HG03457 (cell line): Measurements from ENCODE around the gene RPGRIP1.
A peak's percentile ranks its signal among the peaks of the same experiment; 100 is the strongest.
"Not testable (repeated sequence)": the region's sequence is repeated elsewhere in the genome, so short reads cannot be mapped to it uniquely, and the experiment has no call there.

Experiments
- ATAC-seq: cut with Tn5 transposase; IDR thresholded peaks from one replicate; pipeline ENCODE4 v1.9.1; 2021; ENCODE audit warnings: moderate number of reproducible peaks; ENCODE audit not compliant: unreplicated experiment

Gene RPGRIP1

GRCh38 chr14:21258005-21258888, 21.6 kb upstream of the RPGRIP1 start:
- ATAC-seq = no peak

GRCh38 chr14:21258889-21259787, 20.7 kb upstream of the RPGRIP1 start:
- ATAC-seq = no peak

- ATAC-seq = no peak
Observed at GRCh38 chr14:21261824-21262223, 18.1 kb upstream of the RPGRIP1 start.

GRCh38 chr14:21262410-21262809, 17.5 kb upstream of the RPGRIP1 start:
- no peak for ATAC-seq

- ATAC-seq = no peak
Observed at GRCh38 chr14:21263284-21264024, 16.4 kb upstream of the RPGRIP1 start.

GRCh38 chr14:21264025-21264801, 15.7 kb upstream of the RPGRIP1 start:
- peak; percentile 39 for ATAC-seq

- ATAC-seq = no peak
Observed at GRCh38 chr14:21267431-21267845, 12.4 kb upstream of the RPGRIP1 start.

GRCh38 chr14:21267886-21268616, 11.8 kb upstream of the RPGRIP1 start:
- no peak for ATAC-seq

GRCh38 chr14:21268617-21269251, 11.1 kb upstream of the RPGRIP1 start:
- no peak for ATAC-seq

GRCh38 chr14:21269252-21270046, 10.4 kb upstream of the RPGRIP1 start, which contains the start of gene HNRNPC:
Gene HNRNPC, minus strand, starts transcription at chr14:21269442. Its CDS starts 35,249 bp downstream, at chr14:21234193.
- peak; percentile 74 for ATAC-seq

GRCh38 chr14:21272661-21273060, 7.2 kb upstream of the RPGRIP1 start:
- not testable (repeated sequence) for ATAC-seq

GRCh38 chr14:21275261-21275858, 4.5 kb upstream of the RPGRIP1 start:
- ATAC-seq = no peak

- no peak for ATAC-seq
Observed at GRCh38 chr14:21278632-21279031, 1.3 kb upstream of the RPGRIP1 start.

GRCh38 chr14:21281917-21282316, 2.0 kb downstream of the RPGRIP1 start:
- not testable (repeated sequence) for ATAC-seq

GRCh38 chr14:21286516-21286915, 6.6 kb downstream of the RPGRIP1 start:
- not testable (repeated sequence) for ATAC-seq

GRCh38 chr14:21287168-21287567, 7.3 kb downstream of the RPGRIP1 start:
- ATAC-seq = no peak

GRCh38 chr14:21294026-21294425, 14.1 kb downstream of the RPGRIP1 start:
- ATAC-seq = not testable (repeated sequence)

- no peak for ATAC-seq
Observed at GRCh38 chr14:21298358-21298757, 18.5 kb downstream of the RPGRIP1 start.
